Thyroid gland (tissue), 4 donors: ENCODE results near the gene DPP6.

Experiments used
- CTCF ChIP-seq, 6 experiments: fragments of 200-600 bp in 3 of 6; fragments of 450-650 bp in 3 of 6; sonication (generic) in 3 of 6; IDR thresholded peaks; one replicate each; pipeline ENCODE4 v1.5.1; 2016 to 2019; ENCODE audit warnings: antibody characterized with exemption in 6 of 6, mild to moderate bottlenecking in 2 of 6, inconsistent platforms in 1 of 6, moderate library complexity in 1 of 6
- POLR2A ChIP-seq, 2 donors: fragments of 450-650 bp; IDR thresholded peaks; one replicate each; pipeline ENCODE4 v1.6.1; 2017; ENCODE audit warnings: antibody characterized with exemption in 2 of 2, mild to moderate bottlenecking in 2 of 2, moderate library complexity in 1 of 2

- TF ChIP-seq CTCF (IDR thresholded peaks at IDR 0.05): no peak
- TF ChIP-seq POLR2A (IDR thresholded peaks at IDR 0.05): no peak
Measured at GRCh38 chr7:154553711-154554265, 501.6 kb downstream of the DPP6 start.
